ENCODE results near the gene SECTM1. TPM values are rescaled to one million over a fixed set of nuclear protein-coding genes. Genes with fewer than 3 reads are reported as not detected.

The SECTM1 gene
- total RNA-seq, 2 experiments from 2014 or later = 12.2 to 12.7 TPM

GRCh38 chr17:82342361-82343079 lies 9.0 kb upstream of the SECTM1 start:
- peaks cover 6% of the 10 kb centered on the region for H3K9me3 Mint-ChIP-seq
- H3K4me3 Mint-ChIP-seq = no peak overlapping the region
- CTCF ChIA-PET = interaction anchor here (1.0 kb wide), 1 partner anchor 8 kb away, joined by 3 read pairs; no protein-coding TSS in a partner anchor
- DNase-seq = no peak
- no peaks in the 10 kb centered on the region for H3K36me3 Mint-ChIP-seq
- no peak overlapping the region for H3K27ac Mint-ChIP-seq
- peaks cover 5% of the 10 kb centered on the region for H3K27me3 Mint-ChIP-seq
- peaks cover 12% of the 10 kb centered on the region for H3K4me1 Mint-ChIP-seq (ENCODE audit: low read depth)
- intact Hi-C loops (cut with micrococcal nuclease) = no loop called here
- POLR2A ChIA-PET = no interaction called here

GRCh38 chr17:82339634-82340580 lies 6.3 kb upstream of the SECTM1 start:
- CTCF ChIA-PET = no interaction called here
- Mint-ChIP-seq H3K27ac (no peak overlapping the region), H3K27me3 (no peaks in the 10 kb centered on the region), H3K9me3 (peaks cover 6% of the 10 kb centered on the region), H3K4me3 (no peak overlapping the region), H3K36me3 (no peaks in the 10 kb centered on the region), H3K4me1 (ENCODE audit: low read depth) (peaks cover 19% of the 10 kb centered on the region)
- intact Hi-C loops (cut with micrococcal nuclease) = no loop called here
- no peak for DNase-seq
- POLR2A ChIA-PET = no interaction called here

GRCh38 chr17:82338858-82339633 lies 5.5 kb upstream of the SECTM1 start:
- no peaks in the 10 kb centered on the region for H3K36me3 Mint-ChIP-seq
- peaks cover 26% of the 10 kb centered on the region for H3K4me1 Mint-ChIP-seq (ENCODE audit: low read depth)
- DNase-seq = no peak
- no peak overlapping the region for H3K4me3 Mint-ChIP-seq
- ChIA-PET POLR2A (interaction anchor here (1.5 kb wide), 2 partner anchors 38 to 40 kb away, joined by 3 read pairs; no protein-coding TSS in a partner anchor), CTCF (interaction anchor here (2.3 kb wide), 1 partner anchor 11 kb away, joined by 9 read pairs; no protein-coding TSS in a partner anchor)
- no peak overlapping the region for H3K27ac Mint-ChIP-seq
- intact Hi-C loops (cut with micrococcal nuclease) = no loop called here
- H3K27me3 Mint-ChIP-seq = no peaks in the 10 kb centered on the region
- H3K9me3 Mint-ChIP-seq = peaks cover 6% of the 10 kb centered on the region

- no peak for DNase-seq
- CTCF ChIA-PET = interaction anchor here (1.2 to 2.8 kb wide), 3 partner anchors 14 to 37 kb away, joined by 3 to 12 read pairs (median 11); no protein-coding TSS in a partner anchor
- Mint-ChIP-seq H3K27me3 (no peaks in the 10 kb centered on the region), H3K9me3 (no peaks in the 10 kb centered on the region), H3K4me3 (peak overlapping the region; percentile 74), H3K4me1 (ENCODE audit: low read depth) (peaks cover 36% of the 10 kb centered on the region), H3K27ac (peak overlapping the region; percentile 67), H3K36me3 (no peaks in the 10 kb centered on the region)
- intact Hi-C loops (cut with micrococcal nuclease) = no loop called here
- POLR2A ChIA-PET = interaction anchor here (1.5 to 3.1 kb wide), 2 partner anchors 37 to 42 kb away, joined by 3 to 19 read pairs; no protein-coding TSS in a partner anchor
Measured at GRCh38 chr17:82334622-82335394, 1.2 kb upstream of the SECTM1 start.

GRCh38 chr17:82334204-82334621 lies 647 bp upstream of the SECTM1 start:
- intact Hi-C loops (cut with micrococcal nuclease) = no loop called here
- no peaks in the 10 kb centered on the region for H3K9me3 Mint-ChIP-seq
- ChIA-PET POLR2A (interaction anchor here (0.8 to 3.1 kb wide), 3 partner anchors 33 to 41 kb away, joined by 3 to 19 read pairs (median 3); no protein-coding TSS in a partner anchor), CTCF (interaction anchor here (0.8 to 2.8 kb wide), 5 partner anchors 12 to 97 kb away, joined by 3 to 12 read pairs (median 8); no protein-coding TSS in a partner anchor)
- no peaks in the 10 kb centered on the region for H3K36me3 Mint-ChIP-seq
- DNase-seq = no peak
- no peak overlapping the region for H3K27ac Mint-ChIP-seq
- peaks cover 35% of the 10 kb centered on the region for H3K4me1 Mint-ChIP-seq (ENCODE audit: low read depth)
- H3K27me3 Mint-ChIP-seq = no peaks in the 10 kb centered on the region
- H3K4me3 Mint-ChIP-seq = peak overlapping the region; percentile 74

GRCh38 chr17:82332669-82333278 lies 792 bp downstream of the SECTM1 start:
- intact Hi-C loops (cut with micrococcal nuclease) = no loop called here
- peak; percentile 60 for DNase-seq
- Mint-ChIP-seq H3K9me3 (no peaks in the 10 kb centered on the region), H3K4me3 (peak overlapping the region; percentile 77), H3K36me3 (no peaks in the 10 kb centered on the region), H3K27ac (no peak overlapping the region), H3K4me1 (ENCODE audit: low read depth) (peaks cover 29% of the 10 kb centered on the region), H3K27me3 (no peaks in the 10 kb centered on the region)
- POLR2A ChIA-PET = interaction anchor here (0.7 to 3.1 kb wide), 4 partner anchors 10 to 38 kb away, joined by 3 to 19 read pairs (median 4); partner anchors contain the start of gene UTS2R
- CTCF ChIA-PET = interaction anchor here (1.1 to 2.8 kb wide), 8 partner anchors 12 to 127 kb away, joined by 3 to 12 read pairs (median 6); partner anchors contain the start of gene CD7

GRCh38 chr17:82331345-82331939 lies 2.1 kb downstream of the SECTM1 start:
- intact Hi-C loops (cut with micrococcal nuclease) = no loop called here
- ChIA-PET POLR2A (no interaction called here), CTCF (interaction anchor here (0.7 to 1.9 kb wide), 4 partner anchors 8 to 31 kb away, joined by 3 to 8 read pairs (median 4); no protein-coding TSS in a partner anchor)
- Mint-ChIP-seq H3K27me3 (no peaks in the 10 kb centered on the region), H3K4me1 (ENCODE audit: low read depth) (peaks cover 29% of the 10 kb centered on the region), H3K4me3 (no peak overlapping the region), H3K9me3 (no peaks in the 10 kb centered on the region), H3K27ac (no peak overlapping the region), H3K36me3 (no peaks in the 10 kb centered on the region)
- DNase-seq = no peak

- intact Hi-C loops (cut with micrococcal nuclease) = no loop called here
- POLR2A ChIA-PET = no interaction called here
- H3K36me3 Mint-ChIP-seq = no peaks in the 10 kb centered on the region
- DNase-seq = no peak
- H3K27ac Mint-ChIP-seq = no peak overlapping the region
- CTCF ChIA-PET = interaction anchor here (1.0 to 1.9 kb wide), 4 partner anchors 7 to 86 kb away, joined by 3 to 8 read pairs (median 4); no protein-coding TSS in a partner anchor
- no peaks in the 10 kb centered on the region for H3K9me3 Mint-ChIP-seq
- H3K4me1 Mint-ChIP-seq (ENCODE audit: low read depth) = peaks cover 24% of the 10 kb centered on the region
- no peaks in the 10 kb centered on the region for H3K27me3 Mint-ChIP-seq
- no peak overlapping the region for H3K4me3 Mint-ChIP-seq
Measured at GRCh38 chr17:82330322-82331239, 3.0 kb downstream of the SECTM1 start.

- Mint-ChIP-seq H3K36me3 (peaks cover 2% of the 10 kb centered on the region), H3K27me3 (no peaks in the 10 kb centered on the region), H3K4me3 (no peak overlapping the region), H3K27ac (no peak overlapping the region), H3K4me1 (ENCODE audit: low read depth) (peaks cover 24% of the 10 kb centered on the region), H3K9me3 (no peaks in the 10 kb centered on the region)
- no peak for DNase-seq
- ChIA-PET POLR2A (no interaction called here), CTCF (interaction anchor here (1.0 to 1.9 kb wide), 3 partner anchors 9 to 86 kb away, joined by 3 to 8 read pairs (median 5); no protein-coding TSS in a partner anchor)
- intact Hi-C loops (cut with micrococcal nuclease) = no loop called here
Measured at GRCh38 chr17:82329683-82330321, 3.8 kb downstream of the SECTM1 start.
